ENCODE data around the gene SOCS1.

DNA sequence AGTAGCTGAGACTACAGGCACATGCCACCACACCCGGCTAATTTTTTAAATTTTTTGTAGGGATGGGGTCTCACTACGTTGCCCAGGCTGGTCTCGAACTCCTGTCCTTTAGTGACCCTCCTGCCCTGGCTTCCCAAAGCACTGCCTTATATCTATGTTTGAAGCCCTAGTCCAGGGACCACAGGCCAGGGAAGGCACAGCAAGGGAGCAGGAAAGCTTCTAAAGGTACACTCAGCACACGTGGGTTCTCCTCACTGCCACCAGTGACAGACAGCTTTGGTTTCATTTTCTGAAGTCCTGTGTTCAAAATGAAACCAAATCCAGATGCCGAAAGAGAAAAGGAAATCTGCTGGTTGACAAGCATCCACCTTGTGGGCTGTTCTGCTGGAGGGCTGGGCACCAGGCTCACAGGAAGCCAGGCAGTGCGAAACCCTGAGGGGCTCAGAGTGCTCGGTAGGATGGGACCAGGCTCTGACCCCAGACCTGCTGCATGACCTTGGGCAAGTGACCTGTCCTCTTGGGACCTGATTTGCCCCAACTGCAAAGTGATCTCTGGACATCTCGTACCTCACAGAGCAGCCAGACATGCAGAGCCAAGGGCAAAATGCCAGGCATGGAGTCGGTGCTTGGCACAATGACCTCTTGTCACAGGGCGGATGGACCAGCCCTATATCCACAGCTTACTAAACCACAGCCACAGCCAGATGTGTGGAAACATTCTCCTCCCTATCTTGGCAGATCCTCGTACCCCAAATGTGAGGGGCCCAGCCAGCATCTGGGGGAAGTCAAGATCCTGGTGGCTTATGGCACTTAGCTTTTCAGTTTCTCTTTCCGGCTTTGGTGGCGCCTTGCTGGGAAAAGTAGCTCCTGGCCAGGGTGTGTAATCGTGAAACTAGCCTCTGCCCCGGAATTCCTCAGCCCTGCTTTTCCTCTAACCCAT is 2.8 kb upstream of the SOCS1 start:
- no peak for TF ChIP-seq POLR2A (IDR thresholded peaks at IDR 0.05)
- TF ChIP-seq, protein P1, sequence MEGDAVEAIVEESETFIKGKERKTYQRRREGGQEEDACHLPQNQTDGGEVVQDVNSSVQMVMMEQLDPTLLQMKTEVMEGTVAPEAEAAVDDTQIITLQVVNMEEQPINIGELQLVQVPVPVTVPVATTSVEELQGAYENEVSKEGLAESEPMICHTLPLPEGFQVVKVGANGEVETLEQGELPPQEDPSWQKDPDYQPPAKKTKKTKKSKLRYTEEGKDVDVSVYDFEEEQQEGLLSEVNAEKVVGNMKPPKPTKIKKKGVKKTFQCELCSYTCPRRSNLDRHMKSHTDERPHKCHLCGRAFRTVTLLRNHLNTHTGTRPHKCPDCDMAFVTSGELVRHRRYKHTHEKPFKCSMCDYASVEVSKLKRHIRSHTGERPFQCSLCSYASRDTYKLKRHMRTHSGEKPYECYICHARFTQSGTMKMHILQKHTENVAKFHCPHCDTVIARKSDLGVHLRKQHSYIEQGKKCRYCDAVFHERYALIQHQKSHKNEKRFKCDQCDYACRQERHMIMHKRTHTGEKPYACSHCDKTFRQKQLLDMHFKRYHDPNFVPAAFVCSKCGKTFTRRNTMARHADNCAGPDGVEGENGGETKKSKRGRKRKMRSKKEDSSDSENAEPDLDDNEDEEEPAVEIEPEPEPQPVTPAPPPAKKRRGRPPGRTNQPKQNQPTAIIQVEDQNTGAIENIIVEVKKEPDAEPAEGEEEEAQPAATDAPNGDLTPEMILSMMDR (IDR thresholded peaks at IDR 0.05): no peak

Measured in heart left ventricle (tissue), 13 donors.